Upper lobe of left lung (tissue), 4 donors: ENCODE results near the gene LPCAT1.

Experiments
- CTCF ChIP-seq, 6 experiments: fragments of 450-650 bp in 4 of 6; fragments of 200-600 bp in 2 of 6; sonication (generic) in 2 of 6; IDR thresholded peaks; one replicate each; pipeline ENCODE4 v1.5.1; 2016 to 2019; ENCODE audit warnings: antibody characterized with exemption in 6 of 6
- POLR2AphosphoS5 ChIP-seq, 2 donors: sonication (generic); formaldehyde crosslinking; IDR thresholded peaks; one replicate each; pipeline ENCODE4 v1.5.1; 2017; ENCODE audit warnings: antibody characterized with exemption in 2 of 2

GRCh38 chr5:1480806-1481205, 43.0 kb downstream of the LPCAT1 start:
- TF ChIP-seq POLR2AphosphoS5 (IDR thresholded peaks at IDR 0.05): no peak
- no peak for TF ChIP-seq CTCF (IDR thresholded peaks at IDR 0.05)
